Neural cell (in vitro differentiated cells): ENCODE data around the gene CAND1.

Source experiments
- EP300 ChIP-seq: fragments of 450-650 bp; conservative IDR thresholded peaks from 2 replicates; pipeline ENCODE4 v1.6.1; 2014; ENCODE audit warnings: antibody characterized with exemption, mild to moderate bottlenecking, moderate library complexity; ENCODE audit not compliant: poor library complexity, severe bottlenecking
- EZH2 ChIP-seq: fragments of 200-600, 300-800 bp; shearing (Covaris generic), sonication (generic); IDR thresholded peaks from 2 replicates; pipeline ENCODE4 v1.6.1; 2014; ENCODE audit warnings: antibody characterized with exemption, low read length, borderline replicate concordance, mild to moderate bottlenecking; ENCODE audit not compliant: insufficient read depth, poor library complexity, severe bottlenecking
- MXI1 ChIP-seq: fragments of 450-650 bp; conservative IDR thresholded peaks from 2 replicates; pipeline ENCODE4 v1.6.1; 2014; ENCODE audit warnings: antibody characterized with exemption, mild to moderate bottlenecking; ENCODE audit not compliant: poor library complexity, severe bottlenecking
- POLR2AphosphoS5 ChIP-seq: IDR thresholded peaks from 2 replicates; pipeline ENCODE4 v1.6.1; 2012
- RAD21 ChIP-seq: fragments of 450-650 bp; conservative IDR thresholded peaks from 2 replicates; pipeline ENCODE4 v1.6.1; 2014; ENCODE audit warnings: antibody characterized with exemption, mild to moderate bottlenecking, moderate library complexity
- SMC3 ChIP-seq: fragments of 450-650 bp; conservative IDR thresholded peaks from 2 replicates; pipeline ENCODE4 v1.6.1; 2014; ENCODE audit warnings: antibody characterized with exemption, mild to moderate bottlenecking, moderate library complexity; ENCODE audit not compliant: poor library complexity
- TF ChIP-seq, protein P1 (sequence below): fragments of 450-650 bp; IDR thresholded peaks from 2 replicates; pipeline ENCODE4 v1.5.1; 2014; ENCODE audit warnings: antibody characterized with exemption, mild to moderate bottlenecking, moderate library complexity; ENCODE audit not compliant: poor library complexity, severe bottlenecking
- TF ChIP-seq, protein P2 (sequence below): IDR thresholded peaks from 2 replicates; pipeline ENCODE4 v1.6.1; 2012; ENCODE audit warnings: borderline replicate concordance

GRCh38 chr12:67327466-67327865, 58.3 kb downstream of the CAND1 start:
- TF ChIP-seq, protein P1, sequence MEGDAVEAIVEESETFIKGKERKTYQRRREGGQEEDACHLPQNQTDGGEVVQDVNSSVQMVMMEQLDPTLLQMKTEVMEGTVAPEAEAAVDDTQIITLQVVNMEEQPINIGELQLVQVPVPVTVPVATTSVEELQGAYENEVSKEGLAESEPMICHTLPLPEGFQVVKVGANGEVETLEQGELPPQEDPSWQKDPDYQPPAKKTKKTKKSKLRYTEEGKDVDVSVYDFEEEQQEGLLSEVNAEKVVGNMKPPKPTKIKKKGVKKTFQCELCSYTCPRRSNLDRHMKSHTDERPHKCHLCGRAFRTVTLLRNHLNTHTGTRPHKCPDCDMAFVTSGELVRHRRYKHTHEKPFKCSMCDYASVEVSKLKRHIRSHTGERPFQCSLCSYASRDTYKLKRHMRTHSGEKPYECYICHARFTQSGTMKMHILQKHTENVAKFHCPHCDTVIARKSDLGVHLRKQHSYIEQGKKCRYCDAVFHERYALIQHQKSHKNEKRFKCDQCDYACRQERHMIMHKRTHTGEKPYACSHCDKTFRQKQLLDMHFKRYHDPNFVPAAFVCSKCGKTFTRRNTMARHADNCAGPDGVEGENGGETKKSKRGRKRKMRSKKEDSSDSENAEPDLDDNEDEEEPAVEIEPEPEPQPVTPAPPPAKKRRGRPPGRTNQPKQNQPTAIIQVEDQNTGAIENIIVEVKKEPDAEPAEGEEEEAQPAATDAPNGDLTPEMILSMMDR: no peak
- TF ChIP-seq POLR2AphosphoS5 (no peak), EP300 (no peak), SMC3 (no peak), EZH2 (no peak), MXI1 (no peak), RAD21 (no peak)
- TF ChIP-seq, protein P2, sequence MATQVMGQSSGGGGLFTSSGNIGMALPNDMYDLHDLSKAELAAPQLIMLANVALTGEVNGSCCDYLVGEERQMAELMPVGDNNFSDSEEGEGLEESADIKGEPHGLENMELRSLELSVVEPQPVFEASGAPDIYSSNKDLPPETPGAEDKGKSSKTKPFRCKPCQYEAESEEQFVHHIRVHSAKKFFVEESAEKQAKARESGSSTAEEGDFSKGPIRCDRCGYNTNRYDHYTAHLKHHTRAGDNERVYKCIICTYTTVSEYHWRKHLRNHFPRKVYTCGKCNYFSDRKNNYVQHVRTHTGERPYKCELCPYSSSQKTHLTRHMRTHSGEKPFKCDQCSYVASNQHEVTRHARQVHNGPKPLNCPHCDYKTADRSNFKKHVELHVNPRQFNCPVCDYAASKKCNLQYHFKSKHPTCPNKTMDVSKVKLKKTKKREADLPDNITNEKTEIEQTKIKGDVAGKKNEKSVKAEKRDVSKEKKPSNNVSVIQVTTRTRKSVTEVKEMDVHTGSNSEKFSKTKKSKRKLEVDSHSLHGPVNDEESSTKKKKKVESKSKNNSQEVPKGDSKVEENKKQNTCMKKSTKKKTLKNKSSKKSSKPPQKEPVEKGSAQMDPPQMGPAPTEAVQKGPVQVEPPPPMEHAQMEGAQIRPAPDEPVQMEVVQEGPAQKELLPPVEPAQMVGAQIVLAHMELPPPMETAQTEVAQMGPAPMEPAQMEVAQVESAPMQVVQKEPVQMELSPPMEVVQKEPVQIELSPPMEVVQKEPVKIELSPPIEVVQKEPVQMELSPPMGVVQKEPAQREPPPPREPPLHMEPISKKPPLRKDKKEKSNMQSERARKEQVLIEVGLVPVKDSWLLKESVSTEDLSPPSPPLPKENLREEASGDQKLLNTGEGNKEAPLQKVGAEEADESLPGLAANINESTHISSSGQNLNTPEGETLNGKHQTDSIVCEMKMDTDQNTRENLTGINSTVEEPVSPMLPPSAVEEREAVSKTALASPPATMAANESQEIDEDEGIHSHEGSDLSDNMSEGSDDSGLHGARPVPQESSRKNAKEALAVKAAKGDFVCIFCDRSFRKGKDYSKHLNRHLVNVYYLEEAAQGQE: no peak
